Breast epithelium (tissue), 4 donors: Measurements from ENCODE around the gene TMEM18. TPM values are rescaled to one million over a fixed set of nuclear protein-coding genes. Genes with fewer than 3 reads are reported as not detected.

ENCODE experiments used
- DNase-seq, 2 donors: peaks; one replicate each; pipeline ENCODE4 v3.0.0-alpha.2; 2019; ENCODE audit warnings: low spot score in 2 of 2
- H3K27ac ChIP-seq, 2 donors: fragments of 200-600 bp; sonication (generic) in 1 of 2; one replicate each; pipeline ENCODE4 v1.5.1; 2016 to 2019; ENCODE audit warnings: mild to moderate bottlenecking in 1 of 2
- H3K27me3 ChIP-seq, 2 donors: fragments of 200-600 bp; sonication (generic) in 1 of 2; one replicate each; pipeline versions ENCODE4 v1.5.1 to v1.6.0; 2017 to 2019; ENCODE audit warnings: control low read depth in 1 of 2, mild to moderate bottlenecking in 1 of 2
- H3K36me3 ChIP-seq: fragments of 200-600 bp; one replicate; pipeline ENCODE4 v1.5.1; 2019
- H3K4me1 ChIP-seq, 2 donors: fragments of 200-600 bp; sonication (generic); one replicate each; pipeline ENCODE4 v1.5.1; 2016 to 2019; ENCODE audit warnings: control low read depth in 1 of 2
- H3K4me3 ChIP-seq, 3 donors: fragments of 200-600 bp; sonication (generic); 1 replicate in 2 of 3; 2 replicates in 1 of 3; pipeline ENCODE4 v1.5.1; 2016 to 2019; ENCODE audit warnings: mild to moderate bottlenecking in 3 of 3, moderate library complexity in 2 of 3
- H3K9me3 ChIP-seq, 2 donors: fragments of 200-600 bp; sonication (generic) in 1 of 2; one replicate each; pipeline ENCODE4 v1.5.1; 2016 to 2019; ENCODE audit warnings: control low read depth in 1 of 2
- CTCF ChIP-seq, 3 donors: fragments of 450-650 bp; IDR thresholded peaks; one replicate each; pipeline ENCODE4 v1.5.1; 2016 to 2017; ENCODE audit warnings: antibody characterized with exemption in 3 of 3, mild to moderate bottlenecking in 3 of 3, moderate library complexity in 3 of 3
- POLR2A ChIP-seq: fragments of 450-650 bp; IDR thresholded peaks from one replicate; pipeline ENCODE4 v1.6.1; 2016; ENCODE audit warnings: antibody characterized with exemption, mild to moderate bottlenecking, moderate library complexity
- POLR2AphosphoS5 ChIP-seq, 3 donors: sonication (generic); formaldehyde crosslinking; IDR thresholded peaks; one replicate each; pipeline ENCODE4 v1.6.1; 2017; ENCODE audit warnings: antibody characterized with exemption in 3 of 3
- intact Hi-C: fragments of 100-400 bp; cut with DNase I; formaldehyde crosslinking; loops from one replicate; pipeline ENCODE4 v1.15.1; 2023; ENCODE audit warnings: low total_unique reads
- total RNA-seq, 3 donors: library from RNA; depleted of rRNA; stranded (reverse); fragments of >200 nt; gene quantifications; one replicate each; pipeline ENCODE4 v1.1.0, GENCODE V29; 2016

The TMEM18 gene
- total RNA-seq, 3 donors from 2014 or later: 17.7 to 34.6 (median 27.4) TPM

GRCh38 chr2:618422-618990 is 58.7 kb downstream of the TMEM18 start:
- TF ChIP-seq CTCF (IDR thresholded peaks at IDR 0.05) (no peak), POLR2AphosphoS5 (IDR thresholded peaks at IDR 0.05) (no peak), POLR2A (no peak)
- intact Hi-C loops: no loop called here
- H3K4me1 ChIP-seq: no peaks in the 10 kb centered on the region

GRCh38 chr2:618005-618404 is 59.2 kb downstream of the TMEM18 start:
- Histone ChIP-seq H3K4me1 (no peaks in the 10 kb centered on the region), H3K27me3 (no peaks in the 10 kb centered on the region), H3K4me3 (no peak overlapping the region), H3K36me3 (no peaks in the 10 kb centered on the region), H3K27ac (no peak overlapping the region), H3K9me3 (peaks cover 10 to 11% of the 10 kb centered on the region in 2 donors)
- no peak for DNase-seq
- intact Hi-C loops: no loop called here
- TF ChIP-seq POLR2AphosphoS5 (IDR thresholded peaks at IDR 0.05) (no peak), CTCF (IDR thresholded peaks at IDR 0.05) (no peak), POLR2A (no peak)

More at GRCh38 chr2:618422-618990, 58.7 kb downstream of the TMEM18 start:
- no peak for DNase-seq
- Histone ChIP-seq H3K27me3 (no peaks in the 10 kb centered on the region), H3K4me3 (no peak overlapping the region), H3K27ac (no peak overlapping the region), H3K9me3 (peaks cover 10 to 11% of the 10 kb centered on the region in 2 donors), H3K36me3 (no peaks in the 10 kb centered on the region)
